ENCODE data around the gene XDH.
A peak's percentile ranks its signal among the peaks of the same experiment; 100 is the strongest.

Gene XDH

GRCh38 chr2:31331156-31331555, 83.4 kb downstream of the XDH start:
- DNase-seq (ENCODE audit: low read depth, low spot score): no peak

- DNase-seq (ENCODE audit: low read depth, low spot score): no peak
Measured at GRCh38 chr2:31329081-31329625, 85.4 kb downstream of the XDH start.

GRCh38 chr2:31328026-31328425, 86.5 kb downstream of the XDH start:
- no peak for DNase-seq (ENCODE audit: low read depth, low spot score)

- no peak for DNase-seq (ENCODE audit: low read depth, low spot score)
Measured at GRCh38 chr2:31327505-31327904, 87.0 kb downstream of the XDH start.

- DNase-seq (ENCODE audit: low read depth, low spot score): no peak
Measured at GRCh38 chr2:31324016-31324633, 90.4 kb downstream of the XDH start.

- peak; percentile 38 for DNase-seq (ENCODE audit: low read depth, low spot score)
Measured at GRCh38 chr2:31322371-31322770, 92.2 kb downstream of the XDH start.

- peak; percentile 14 for DNase-seq (ENCODE audit: low read depth, low spot score)
Measured at GRCh38 chr2:31319406-31320175, 95.0 kb downstream of the XDH start.

- peak; percentile 69 for DNase-seq (ENCODE audit: low read depth, low spot score)
Measured at GRCh38 chr2:31318361-31319336, 95.9 kb downstream of the XDH start.

GRCh38 chr2:31317396-31317795, 97.1 kb downstream of the XDH start:
- no peak for DNase-seq (ENCODE audit: low read depth, low spot score)

GRCh38 chr2:31314761-31315160, 99.8 kb downstream of the XDH start:
- DNase-seq (ENCODE audit: low read depth, low spot score): no peak

- DNase-seq (ENCODE audit: low read depth, low spot score): peak; percentile 45
Measured at GRCh38 chr2:31312898-31313297, 101.6 kb downstream of the XDH start.

GRCh38 chr2:31304816-31305215, 109.7 kb downstream of the XDH start:
- DNase-seq (ENCODE audit: low read depth, low spot score): no peak

GRCh38 chr2:31302940-31303563, 111.5 kb downstream of the XDH start:
- DNase-seq (ENCODE audit: low read depth, low spot score): no peak

- no peak for DNase-seq (ENCODE audit: low read depth, low spot score)
Measured at GRCh38 chr2:31300309-31300708, 114.2 kb downstream of the XDH start.

GRCh38 chr2:31299547-31299946, 115.0 kb downstream of the XDH start:
- DNase-seq (ENCODE audit: low read depth, low spot score): no peak

- DNase-seq (ENCODE audit: low read depth, low spot score): no peak
Measured at GRCh38 chr2:31297751-31298150, 116.8 kb downstream of the XDH start.

- no peak for DNase-seq (ENCODE audit: low read depth, low spot score)
Measured at GRCh38 chr2:31296641-31297287, 117.8 kb downstream of the XDH start.

GRCh38 chr2:31294196-31294595, 120.3 kb downstream of the XDH start:
- peak; percentile 26 for DNase-seq (ENCODE audit: low read depth, low spot score)

GRCh38 chr2:31287654-31288053, 126.9 kb downstream of the XDH start:
- DNase-seq (ENCODE audit: low read depth, low spot score): no peak

GRCh38 chr2:31286961-31287550, 127.5 kb downstream of the XDH start:
- no peak for DNase-seq (ENCODE audit: low read depth, low spot score)

- no peak for DNase-seq (ENCODE audit: low read depth, low spot score)
Measured at GRCh38 chr2:31286230-31286629, 128.3 kb downstream of the XDH start.

Data from astrocyte of the hippocampus (primary cell).